GM21576 (cell line): ENCODE results near the gene PRKG1.
"Not testable (repeated sequence)": the region's sequence is repeated elsewhere in the genome, so short reads cannot be mapped to it uniquely, and the experiment has no call there.

Experiments
- ATAC-seq: cut with Tn5 transposase; IDR thresholded peaks from one replicate; pipeline ENCODE4 v1.9.1; 2021; ENCODE audit warnings: mild to moderate bottlenecking, moderate library complexity; ENCODE audit not compliant: unreplicated experiment

Gene PRKG1

DNA sequence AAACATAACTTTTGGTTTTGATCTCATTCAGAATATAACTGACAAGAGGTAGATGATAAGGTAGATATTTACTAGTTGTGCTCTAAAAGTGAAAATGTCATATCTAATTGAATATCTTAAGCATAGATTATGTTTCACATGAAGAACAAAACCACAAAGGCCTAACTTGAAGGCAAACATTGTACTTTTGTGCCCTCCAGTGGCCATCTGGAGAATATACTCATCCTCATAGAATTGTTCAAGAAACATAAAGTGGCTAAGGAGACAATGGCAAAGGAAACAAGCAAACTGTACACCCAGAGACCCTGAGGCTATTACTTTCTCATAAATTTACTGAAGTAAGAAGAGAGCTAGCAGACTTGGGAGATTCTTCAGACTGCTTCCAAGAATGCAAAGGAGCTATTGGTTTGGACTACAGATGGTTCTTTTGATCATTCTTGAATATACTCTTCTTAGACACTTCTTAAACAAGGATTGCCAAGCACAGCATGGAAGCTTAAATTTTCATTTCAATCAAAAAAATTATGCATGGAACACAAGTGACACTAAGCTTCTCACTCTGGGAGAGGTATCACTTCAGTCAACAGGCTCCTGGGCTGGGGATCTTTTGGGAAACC is 1141.6 kb downstream of the PRKG1 start:
- ATAC-seq = peak; percentile 69

DNA sequence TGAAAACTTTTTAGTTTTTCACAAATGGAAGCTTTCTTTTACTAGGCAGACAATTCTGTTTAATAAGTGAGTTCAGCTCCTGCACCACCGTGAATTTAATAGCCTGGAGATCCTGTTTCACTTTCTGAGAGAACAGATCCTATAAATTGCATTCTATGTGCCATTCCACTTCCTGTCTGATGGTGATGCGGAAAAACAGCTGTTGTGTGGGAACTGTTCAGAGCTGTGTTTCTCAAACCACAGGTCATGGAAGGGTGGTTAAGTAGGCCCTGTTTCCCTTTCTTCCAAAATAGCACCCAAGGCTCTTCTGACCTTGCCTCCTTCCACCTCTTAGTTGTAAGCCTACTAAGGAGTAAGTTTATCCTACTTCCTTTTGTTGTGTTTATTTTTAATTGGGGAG is 1142.6 kb downstream of the PRKG1 start:
- peak; percentile 81 for ATAC-seq

DNA sequence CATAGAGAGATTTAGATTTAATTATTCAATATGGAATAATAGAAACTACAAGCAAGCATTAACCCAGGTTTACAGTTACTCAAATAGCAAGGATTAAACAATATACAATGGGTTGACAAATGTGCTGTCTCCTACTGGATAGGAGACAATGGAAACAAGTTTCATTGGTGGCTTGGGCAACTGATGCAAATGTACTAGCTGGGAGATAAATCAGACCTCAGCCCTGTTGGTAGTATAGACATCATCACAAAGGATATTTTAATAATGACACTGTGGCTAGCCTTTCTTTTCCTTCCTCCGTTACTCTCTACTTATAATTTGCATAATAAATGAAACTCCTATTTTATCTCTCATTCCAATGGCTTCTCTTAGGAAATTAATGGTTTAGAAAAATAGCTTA is 1143.2 kb downstream of the PRKG1 start:
- ATAC-seq = no peak

DNA sequence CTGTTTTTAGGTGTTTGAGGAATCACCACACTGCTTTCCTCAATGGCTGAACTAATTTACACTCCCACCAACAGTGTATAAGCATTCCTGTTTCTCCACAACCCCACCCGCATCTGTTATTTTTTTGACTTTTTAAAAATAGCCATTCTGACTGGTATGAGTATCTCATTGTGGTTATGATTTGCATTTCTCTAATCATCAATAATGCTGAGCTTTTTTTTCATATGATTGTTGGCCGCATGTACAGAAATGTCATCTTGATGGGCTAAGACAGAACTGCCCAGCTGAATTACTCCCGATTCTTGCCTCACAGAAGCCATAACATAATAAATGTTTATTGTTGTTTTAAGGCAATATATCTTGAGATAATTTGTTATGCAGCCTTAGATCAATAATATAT is 1146.7 kb downstream of the PRKG1 start:
- ATAC-seq = no peak

DNA sequence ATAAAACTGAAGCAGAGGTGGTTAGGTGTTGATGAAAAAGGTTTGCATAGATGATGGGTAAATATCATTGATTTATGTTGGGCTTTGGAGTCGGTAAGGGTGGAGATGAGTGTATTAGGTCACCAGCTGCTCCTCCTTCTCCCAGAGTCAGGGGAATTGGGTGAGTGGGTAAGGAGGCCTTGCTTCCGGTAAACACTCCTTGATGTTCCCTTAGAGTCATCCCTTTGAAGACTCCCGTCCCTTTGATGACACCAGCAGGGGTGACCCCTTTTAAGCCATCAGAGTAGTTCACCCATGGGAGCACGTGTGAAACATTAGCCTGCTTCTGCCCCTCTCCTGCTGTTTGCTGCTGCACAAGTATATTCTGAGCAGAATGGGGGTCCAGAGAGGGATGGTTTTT is 1147.6 kb downstream of the PRKG1 start:
- ATAC-seq = no peak

DNA sequence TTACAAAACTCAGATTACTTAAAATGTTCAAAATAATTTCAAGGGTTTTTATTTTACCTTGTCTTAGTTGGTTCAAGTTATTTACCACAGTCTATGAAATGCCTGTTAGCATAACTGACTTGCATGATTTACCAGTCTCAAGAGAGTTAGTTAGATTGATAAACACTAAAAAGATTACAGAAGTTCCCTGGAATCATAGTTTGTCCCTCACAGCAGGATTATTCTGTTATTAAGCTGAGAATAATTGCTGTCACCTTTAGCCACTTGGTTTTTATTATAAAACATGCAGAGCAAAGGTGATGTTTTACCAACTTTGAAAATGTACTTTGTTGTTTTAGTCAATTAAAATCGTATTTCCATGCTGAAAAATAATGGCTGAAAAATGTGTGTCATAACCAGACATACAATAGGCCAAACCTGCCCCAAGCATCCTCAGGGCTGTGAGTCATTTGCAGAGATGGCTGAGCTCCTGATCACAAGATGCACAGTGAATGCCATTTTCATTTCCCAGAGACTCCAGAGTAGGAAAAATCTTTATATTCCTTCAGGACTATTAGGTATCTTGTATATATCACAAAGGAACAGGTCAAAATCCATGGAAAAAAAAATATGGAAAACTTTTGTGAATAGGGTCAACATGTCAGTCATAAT is 1152.0 kb downstream of the PRKG1 start:
- no peak for ATAC-seq

DNA sequence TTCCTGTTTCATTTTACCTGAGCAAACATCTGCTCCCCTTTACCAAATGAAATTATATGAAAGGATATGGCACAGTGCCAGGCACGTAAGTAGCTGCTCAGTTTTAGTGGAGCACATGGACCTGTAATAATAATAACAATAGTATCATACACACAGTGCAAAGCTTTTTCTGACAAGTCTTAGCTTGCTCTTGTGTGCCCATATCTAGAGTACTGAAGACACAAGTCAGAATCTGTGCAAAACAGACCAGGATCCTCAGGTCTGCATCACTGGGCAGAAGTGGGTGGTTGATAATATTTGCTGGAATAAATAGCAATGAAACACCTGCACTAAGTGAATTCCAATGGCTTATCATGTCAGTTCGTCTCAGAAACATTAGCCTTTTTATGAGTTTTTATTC is 1154.3 kb downstream of the PRKG1 start:
- ATAC-seq = no peak

DNA sequence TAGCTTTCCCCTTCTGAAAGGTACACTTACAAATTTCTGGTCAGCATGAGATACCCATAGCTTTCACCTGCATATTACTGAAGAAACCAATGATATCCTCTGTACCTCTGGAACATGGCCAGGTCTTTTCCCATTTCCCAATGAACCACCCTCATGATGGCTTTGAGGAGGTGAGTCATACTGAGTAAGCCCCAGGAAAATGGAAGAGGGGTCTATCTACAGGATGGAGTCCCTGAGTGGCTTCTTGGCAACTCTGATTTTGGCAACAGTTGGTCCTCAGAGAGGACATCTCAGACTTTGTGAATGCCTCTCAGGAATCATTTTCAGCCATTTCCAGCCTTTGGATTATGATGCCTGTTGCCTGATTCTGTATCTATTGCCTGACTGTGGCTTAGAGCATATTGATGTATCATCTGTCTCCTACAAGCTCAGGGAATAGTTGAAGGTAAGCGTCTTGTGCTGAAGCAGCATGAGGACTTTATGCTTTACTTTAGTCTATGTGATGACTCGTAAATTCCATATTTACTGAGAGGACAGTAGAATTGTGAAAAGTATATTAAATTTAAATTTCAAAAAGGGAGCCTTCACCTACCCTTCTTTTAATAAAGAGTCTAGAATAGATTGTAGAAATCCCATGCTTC is 1155.1 kb downstream of the PRKG1 start:
- no peak for ATAC-seq

DNA sequence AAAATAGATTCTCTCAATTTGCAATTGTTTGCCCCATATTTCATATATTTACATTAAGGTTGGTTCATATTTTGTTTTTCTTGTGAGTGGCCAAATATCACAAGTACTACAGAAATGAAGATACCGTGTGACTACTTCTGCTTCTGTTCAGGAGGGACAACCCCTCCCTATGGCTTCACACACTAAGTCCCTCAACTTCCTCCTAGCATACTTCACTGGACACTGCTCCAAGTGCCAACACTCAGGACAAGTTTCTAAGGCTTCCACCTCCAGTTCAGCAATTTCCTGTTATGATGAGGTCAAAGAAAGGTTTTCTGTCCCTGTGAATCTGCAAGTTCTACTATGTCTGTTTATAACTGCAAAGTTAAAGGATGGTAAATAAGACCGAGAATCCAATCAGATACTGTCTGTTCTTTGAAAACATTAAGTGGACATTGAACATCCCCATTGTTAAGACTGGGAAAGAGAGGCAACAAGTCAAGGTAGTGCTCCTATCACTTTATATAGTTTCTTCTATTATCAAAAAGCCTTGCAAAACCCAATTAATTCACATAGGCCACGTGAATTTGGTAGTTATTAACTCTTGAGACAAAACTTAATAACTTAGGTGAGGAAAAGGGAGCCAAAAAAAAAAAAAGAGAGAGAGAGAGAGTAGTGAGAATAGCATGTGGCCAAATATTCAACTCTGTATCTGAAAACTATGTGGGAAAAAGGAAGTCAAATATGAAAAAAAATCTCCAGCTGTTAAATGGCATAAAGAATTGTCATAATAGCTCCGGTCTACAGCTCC is 1158.5 kb downstream of the PRKG1 start:
- peak; percentile 98 for ATAC-seq

DNA sequence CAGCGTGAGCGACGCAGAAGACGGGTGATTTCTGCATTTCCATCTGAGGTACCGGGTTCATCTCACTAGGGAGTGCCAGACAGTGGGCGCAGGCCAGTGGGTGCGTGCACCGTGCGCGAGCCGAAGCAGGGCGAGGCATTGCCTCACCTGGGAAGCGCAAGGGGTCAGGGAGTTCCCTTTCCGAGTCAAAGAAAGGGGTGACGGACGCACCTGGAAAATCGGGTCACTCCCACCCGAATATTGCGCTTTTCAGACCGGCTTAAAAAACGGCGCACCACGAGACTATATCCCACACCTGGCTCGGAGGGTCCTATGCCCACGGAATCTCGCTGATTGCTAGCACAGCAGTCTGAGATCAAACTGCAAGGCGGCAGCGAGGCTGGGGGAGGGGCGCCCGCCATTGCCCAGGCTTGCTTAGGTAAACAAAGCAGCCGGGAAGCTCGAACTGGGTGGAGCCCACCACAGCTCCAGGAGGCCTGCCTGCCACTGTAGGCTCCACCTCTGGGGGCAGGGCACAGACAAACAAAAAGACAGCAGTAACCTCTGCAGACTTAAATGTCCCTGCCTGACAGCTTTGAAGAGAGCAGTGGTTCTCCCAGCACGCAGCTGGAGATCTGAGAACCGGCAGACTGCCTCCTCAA is 1159.2 kb downstream of the PRKG1 start:
- ATAC-seq = not testable (repeated sequence)

DNA sequence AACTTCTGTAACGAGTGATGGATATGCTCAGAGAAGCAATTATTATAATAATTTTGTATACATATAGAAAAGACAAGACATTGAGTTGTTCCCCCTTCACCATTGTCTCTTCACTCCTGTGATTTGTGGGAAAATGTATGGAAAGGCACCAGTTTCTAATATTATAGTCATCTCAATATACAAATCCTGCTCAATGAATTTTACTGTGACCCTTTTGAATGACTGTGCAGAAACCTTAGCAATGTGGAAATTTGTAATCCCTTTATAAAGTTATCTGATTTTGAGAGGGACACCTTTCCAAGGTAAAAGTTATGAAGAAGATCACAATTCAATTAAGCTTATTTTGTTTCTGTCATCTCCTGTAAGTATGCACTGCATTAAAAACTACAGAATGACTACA is 1165.5 kb downstream of the PRKG1 start:
- no peak for ATAC-seq

DNA sequence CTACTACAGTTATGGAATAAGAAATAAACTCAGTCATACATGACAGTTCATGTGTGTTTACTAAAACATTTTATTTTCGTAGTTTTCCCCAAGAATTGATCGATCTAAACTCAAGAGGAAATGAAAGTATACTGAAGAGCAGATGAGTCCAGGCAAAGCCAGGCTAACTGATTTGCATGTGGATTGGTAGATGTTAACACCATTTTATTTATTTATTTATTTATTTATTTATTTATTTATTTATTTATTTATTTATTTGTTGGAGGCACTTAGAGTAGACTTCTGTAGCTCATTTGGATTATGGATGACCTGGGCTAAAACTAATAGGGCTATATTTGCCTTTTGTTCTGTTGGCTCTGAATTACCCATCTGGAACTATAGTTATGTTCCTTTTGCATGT is 1171.3 kb downstream of the PRKG1 start:
- no peak for ATAC-seq

DNA sequence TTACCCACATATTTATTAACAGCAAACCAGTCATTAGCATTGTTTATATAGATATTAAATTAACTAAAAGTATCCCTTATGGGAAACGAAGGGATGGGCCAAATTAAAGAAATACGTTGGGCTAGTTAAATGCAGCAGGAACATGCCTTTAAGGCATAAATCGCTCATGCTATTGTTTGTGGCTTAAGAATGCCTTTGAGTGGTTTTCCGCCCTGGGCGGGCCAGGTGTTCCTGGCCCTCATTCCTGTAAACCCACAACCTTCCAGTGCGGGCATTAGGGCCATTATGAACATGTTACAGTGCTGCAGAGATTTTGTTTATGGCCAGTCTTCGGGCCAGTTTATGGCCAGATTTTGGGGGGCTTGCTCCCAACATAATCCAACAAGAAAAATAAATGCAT is 1173.6 kb downstream of the PRKG1 start:
- ATAC-seq = not testable (repeated sequence)

DNA sequence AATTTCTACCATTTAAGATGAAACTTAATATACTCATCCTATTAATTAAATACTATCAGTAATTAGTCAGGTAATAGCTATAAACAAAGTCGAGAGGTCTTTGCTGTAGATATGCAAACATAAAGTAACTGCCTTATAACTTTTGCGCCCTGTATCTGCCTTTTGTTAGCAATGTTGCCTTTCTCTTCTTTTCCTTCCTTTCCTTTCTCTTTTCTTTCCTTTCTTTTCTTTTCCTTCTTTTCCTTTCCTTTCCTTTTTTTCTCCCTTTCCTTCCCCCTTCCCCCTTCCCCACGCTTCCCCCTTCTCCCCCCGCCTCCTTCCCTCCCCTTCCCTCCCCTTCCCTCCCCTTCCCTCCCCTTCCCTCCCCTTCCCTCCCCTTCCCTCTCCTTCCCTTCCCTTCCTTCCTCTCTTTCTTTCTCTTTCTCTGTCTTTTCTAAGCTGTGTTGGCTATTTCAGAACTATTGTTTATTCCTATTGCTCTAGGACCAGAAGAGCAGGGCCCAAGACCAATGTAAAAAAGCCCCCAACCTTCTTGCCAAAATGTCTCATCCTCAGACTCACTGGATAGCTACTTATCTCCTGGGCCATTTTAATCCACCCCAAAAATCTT is 1174.5 kb downstream of the PRKG1 start:
- ATAC-seq = no peak

DNA sequence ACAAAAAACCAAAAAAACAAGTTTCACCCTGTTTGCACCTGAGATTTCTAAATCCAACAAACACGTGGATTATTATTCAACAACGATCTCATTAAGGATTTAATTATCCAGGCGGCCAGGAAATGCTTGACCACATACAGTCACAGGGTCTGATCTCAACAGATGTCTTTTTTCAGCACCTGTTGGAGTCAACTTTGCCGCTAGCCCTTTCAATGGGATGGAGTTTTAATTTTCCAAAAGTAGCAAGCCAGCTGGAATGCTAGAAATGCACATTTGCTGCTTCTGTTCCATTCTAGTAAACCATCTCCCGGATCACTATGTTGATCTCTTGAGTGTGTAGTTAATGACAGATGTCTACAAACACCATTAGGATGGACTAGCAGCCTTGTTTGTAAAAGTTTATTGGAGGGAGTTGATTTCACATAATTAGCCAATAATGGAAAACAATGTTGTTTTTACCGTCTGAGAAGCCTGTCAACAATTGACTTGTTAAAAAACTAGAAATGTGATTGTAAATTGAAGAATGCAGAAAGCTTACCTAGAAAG is 1175.6 kb downstream of the PRKG1 start:
- no peak for ATAC-seq

DNA sequence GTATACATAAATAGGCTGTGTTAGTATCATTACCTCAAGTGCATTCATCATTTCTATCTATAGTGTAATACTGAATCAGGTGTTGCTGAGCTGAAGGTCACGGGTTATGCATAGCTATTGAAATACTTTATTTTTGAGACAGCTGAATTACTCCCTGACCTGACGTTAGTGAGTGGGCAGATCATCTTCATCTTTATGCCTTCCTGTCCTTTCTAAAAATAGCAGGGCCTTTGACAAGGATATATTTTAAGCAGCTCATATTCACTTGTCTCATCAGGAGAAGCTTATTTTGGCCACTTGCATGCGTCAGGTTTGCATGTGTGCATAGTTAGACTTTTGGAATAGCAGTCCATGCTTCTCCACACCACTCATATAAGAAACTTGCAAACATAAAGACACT is 1176.2 kb downstream of the PRKG1 start:
- no peak for ATAC-seq

DNA sequence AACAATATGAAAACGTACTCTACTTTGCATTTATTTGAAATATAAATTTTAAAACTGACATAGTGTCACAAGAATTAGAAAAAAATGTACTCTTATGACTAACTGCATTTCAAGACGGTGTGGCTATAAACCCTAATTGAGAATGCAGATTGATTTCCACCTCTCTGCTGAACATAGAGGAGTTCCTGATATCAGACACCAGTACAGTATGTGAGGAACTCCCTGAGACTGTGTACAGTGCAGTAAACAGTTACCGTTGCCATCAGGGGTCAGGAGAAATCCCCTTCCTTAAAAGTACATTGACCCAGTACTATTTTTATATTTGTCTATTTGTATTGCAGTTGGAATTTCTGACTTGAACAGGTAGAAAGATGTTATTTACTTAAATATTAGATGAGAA is 1178.0 kb downstream of the PRKG1 start:
- ATAC-seq = no peak

DNA sequence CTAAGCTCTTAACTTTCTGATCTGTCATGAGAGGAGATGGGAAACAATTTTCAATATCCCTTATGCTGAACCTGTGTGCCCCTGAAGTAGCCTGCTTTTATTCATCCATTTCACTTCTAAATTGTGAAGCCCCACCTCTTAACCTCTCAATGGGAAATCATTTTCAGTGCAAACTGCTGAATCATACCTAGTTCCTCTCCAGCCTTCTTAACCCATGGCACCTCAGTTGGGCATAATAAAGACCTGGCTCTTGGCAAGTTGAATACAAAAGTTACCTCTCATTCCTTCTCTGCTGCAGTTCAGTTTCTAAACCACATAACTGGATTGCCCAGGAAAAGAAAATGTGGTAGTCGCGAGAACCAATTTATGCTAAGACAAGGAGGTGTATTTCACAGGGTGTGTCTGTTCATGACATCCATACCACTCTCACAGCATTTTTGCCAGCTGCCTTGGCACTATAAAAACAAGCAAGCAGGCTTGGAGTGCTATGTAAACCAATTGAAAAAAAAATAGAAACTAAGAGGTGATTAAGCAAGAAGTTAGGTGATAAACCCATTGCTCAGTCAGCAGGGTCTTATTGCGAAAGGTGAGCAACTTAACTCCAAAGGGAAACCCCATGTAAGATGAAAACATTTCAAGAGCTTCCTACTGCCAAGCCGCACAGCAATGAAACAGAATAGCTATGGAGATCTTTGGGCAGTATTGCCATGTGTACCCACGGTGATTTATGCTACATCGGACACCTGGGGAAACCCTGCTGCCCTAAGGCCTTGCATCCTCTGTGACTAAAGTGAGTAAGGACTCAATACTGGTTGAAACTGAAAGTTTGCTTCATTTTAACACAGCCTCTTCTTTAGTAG is 1182.8 kb downstream of the PRKG1 start:
- ATAC-seq = peak; percentile 99

DNA sequence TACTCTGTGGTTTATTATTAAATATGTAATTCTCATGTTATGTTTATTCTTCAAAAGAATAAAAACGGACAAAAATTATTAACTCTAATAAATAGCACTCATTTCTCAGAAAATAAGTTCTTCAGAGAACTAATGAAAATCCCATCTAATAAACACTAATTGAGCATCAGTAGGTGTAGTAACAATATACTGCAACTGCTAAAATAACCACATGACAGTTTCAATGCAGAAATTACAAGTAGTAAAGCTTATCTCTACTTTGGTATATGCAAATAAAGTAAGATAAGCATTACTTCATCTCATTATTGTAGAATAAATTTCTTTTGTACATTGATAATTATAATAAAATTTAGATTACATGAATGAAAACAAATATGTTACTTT is 1183.4 kb downstream of the PRKG1 start:
- peak; percentile 80 for ATAC-seq
